Loucy (cell line): ENCODE data around the gene LYRM4.

Experiments used
- H2AFZ ChIP-seq: fragments of 200-600 bp; sonication (generic); 2 replicates; pipeline ENCODE4 v1.6.0; 2016; ENCODE audit warnings: antibody characterized with exemption, mild to moderate bottlenecking, low read length, moderate library complexity
- H3F3A ChIP-seq: fragments of 200-600 bp; 2 replicates; pipeline ENCODE4 v1.6.0; 2016; ENCODE audit warnings: antibody characterized with exemption, low read depth, mild to moderate bottlenecking
- H3K27me3 ChIP-seq: fragments of 200-600 bp; sonication (generic); 2 replicates; pipeline ENCODE4 v1.6.1; 2014; ENCODE audit warnings: low read length, mild to moderate bottlenecking; ENCODE audit not compliant: insufficient read depth, poor library complexity, severe bottlenecking
- H3K36me3 ChIP-seq: fragments of 200-600 bp; sonication (generic); 2 replicates; pipeline ENCODE4 v1.6.1; 2016; ENCODE audit warnings: low read length; ENCODE audit not compliant: insufficient read depth
- H3K4me1 ChIP-seq: fragments of 200-600 bp; sonication (generic); 2 replicates; pipeline ENCODE4 v1.5.1; 2014; ENCODE audit warnings: low read length, mild to moderate bottlenecking; ENCODE audit not compliant: insufficient read depth, poor library complexity, severe bottlenecking
- H3K4me2 ChIP-seq: fragments of 200-600 bp; sonication (generic); 2 replicates; pipeline ENCODE4 v1.6.0; 2014; ENCODE audit warnings: antibody characterized with exemption, low read length, low read depth, mild to moderate bottlenecking; ENCODE audit not compliant: poor library complexity, severe bottlenecking
- H3K4me3 ChIP-seq: fragments of 200-600 bp; sonication (generic); 2 replicates; pipeline ENCODE4 v1.5.1; 2014; ENCODE audit warnings: low read length, mild to moderate bottlenecking, mixed read lengths; ENCODE audit not compliant: poor library complexity, severe bottlenecking
- H3K79me2 ChIP-seq: fragments of 200-600 bp; sonication (generic); 2 replicates; pipeline ENCODE4 v1.6.1; 2014; ENCODE audit warnings: low read length; ENCODE audit not compliant: insufficient read depth
- H3K9ac ChIP-seq: fragments of 200-600 bp; sonication (generic); 2 replicates; pipeline ENCODE4 v1.6.0; 2014; ENCODE audit warnings: mild to moderate bottlenecking, low read depth, low read length, moderate library complexity; ENCODE audit not compliant: poor library complexity, severe bottlenecking
- H3K9me2 ChIP-seq: fragments of 200-600 bp; sonication (generic); replicated peaks from 2 replicates; pipeline ENCODE4 v1.6.1; 2016; ENCODE audit warnings: low read depth, low read length, mixed read lengths
- H3K9me3 ChIP-seq: fragments of 200-600 bp; sonication (generic); 2 replicates; pipeline ENCODE4 v1.6.1; 2014; ENCODE audit warnings: mild to moderate bottlenecking, antibody characterized with exemption, low read length, low read depth; ENCODE audit not compliant: insufficient read depth
- H4K20me1 ChIP-seq: fragments of 200-600 bp; sonication (generic); 2 replicates; pipeline ENCODE4 v1.6.0; 2014; ENCODE audit warnings: antibody characterized with exemption, low read length, mild to moderate bottlenecking; ENCODE audit not compliant: insufficient read depth, poor library complexity, severe bottlenecking
- EZH2phosphoT487 ChIP-seq: fragments of 200-600 bp; IDR thresholded peaks from 2 replicates; pipeline ENCODE4 v1.6.1; 2018; ENCODE audit warnings: antibody characterized with exemption, mild to moderate bottlenecking, moderate library complexity, borderline replicate concordance
- TF ChIP-seq, protein P1 (sequence below): fragments of 200-600 bp; sonication (generic); conservative IDR thresholded peaks from 2 replicates; pipeline ENCODE4 v1.5.1; 2014; ENCODE audit warnings: mild to moderate bottlenecking, antibody characterized with exemption, low read length

LYRM4 gene

DNA sequence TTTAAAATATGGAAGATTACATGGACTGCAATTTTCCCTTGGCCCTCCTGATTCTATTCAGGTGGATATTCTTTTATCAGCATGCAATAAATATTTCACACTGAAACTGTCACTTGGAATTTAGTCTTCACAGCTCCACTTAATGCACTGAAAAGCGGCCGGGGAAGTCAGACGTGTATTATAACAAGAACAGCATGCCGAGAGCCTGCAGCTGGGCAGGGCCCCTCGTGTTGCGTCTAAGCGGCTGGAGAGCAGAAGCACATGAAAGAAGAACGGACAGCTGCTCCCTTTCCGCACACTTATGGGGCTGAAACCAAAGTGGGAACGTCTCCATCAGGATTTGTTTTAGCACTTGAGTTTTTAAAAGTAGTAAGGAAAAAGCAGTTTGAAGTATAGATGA, 57.2 kb downstream of the LYRM4 start:
- H3K4me3 ChIP-seq, result no peak overlapping the region
- no peaks in the 10 kb centered on the region for H3K4me1 ChIP-seq
- no peaks in the 10 kb centered on the region for H3K36me3 ChIP-seq
- H3K9me3 ChIP-seq, result no peaks in the 10 kb centered on the region
- H2AFZ ChIP-seq, result no peak overlapping the region
- H3K9ac ChIP-seq, result no peak overlapping the region
- H3K4me2 ChIP-seq, result no peak overlapping the region
- no peaks in the 10 kb centered on the region for H3F3A ChIP-seq
- H3K27me3 ChIP-seq, result no peaks in the 10 kb centered on the region
- no peaks in the 10 kb centered on the region for H3K9me2 ChIP-seq
- H4K20me1 ChIP-seq, result no peaks in the 10 kb centered on the region
- TF ChIP-seq, protein P1, sequence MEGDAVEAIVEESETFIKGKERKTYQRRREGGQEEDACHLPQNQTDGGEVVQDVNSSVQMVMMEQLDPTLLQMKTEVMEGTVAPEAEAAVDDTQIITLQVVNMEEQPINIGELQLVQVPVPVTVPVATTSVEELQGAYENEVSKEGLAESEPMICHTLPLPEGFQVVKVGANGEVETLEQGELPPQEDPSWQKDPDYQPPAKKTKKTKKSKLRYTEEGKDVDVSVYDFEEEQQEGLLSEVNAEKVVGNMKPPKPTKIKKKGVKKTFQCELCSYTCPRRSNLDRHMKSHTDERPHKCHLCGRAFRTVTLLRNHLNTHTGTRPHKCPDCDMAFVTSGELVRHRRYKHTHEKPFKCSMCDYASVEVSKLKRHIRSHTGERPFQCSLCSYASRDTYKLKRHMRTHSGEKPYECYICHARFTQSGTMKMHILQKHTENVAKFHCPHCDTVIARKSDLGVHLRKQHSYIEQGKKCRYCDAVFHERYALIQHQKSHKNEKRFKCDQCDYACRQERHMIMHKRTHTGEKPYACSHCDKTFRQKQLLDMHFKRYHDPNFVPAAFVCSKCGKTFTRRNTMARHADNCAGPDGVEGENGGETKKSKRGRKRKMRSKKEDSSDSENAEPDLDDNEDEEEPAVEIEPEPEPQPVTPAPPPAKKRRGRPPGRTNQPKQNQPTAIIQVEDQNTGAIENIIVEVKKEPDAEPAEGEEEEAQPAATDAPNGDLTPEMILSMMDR, result no peak
- TF ChIP-seq EZH2phosphoT487, result no peak
- no peaks in the 10 kb centered on the region for H3K79me2 ChIP-seq

DNA sequence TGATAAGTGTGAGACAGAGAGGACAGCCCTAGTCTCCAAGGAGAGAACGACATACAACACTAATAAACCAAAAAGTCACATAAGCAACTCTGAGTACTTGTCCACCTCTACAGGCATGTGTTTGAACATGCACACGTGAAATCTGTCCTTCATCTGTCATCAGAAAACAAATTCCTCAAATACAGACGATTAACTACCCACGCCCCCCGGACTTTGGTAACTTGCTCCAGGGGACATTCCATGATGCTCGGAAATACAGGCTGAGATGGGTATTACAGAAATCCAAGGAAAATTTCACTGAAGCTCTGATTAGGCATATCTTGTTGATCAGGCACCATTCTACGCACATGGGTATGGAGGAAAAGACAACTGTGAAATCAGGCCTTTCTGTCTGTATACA, 57.8 kb downstream of the LYRM4 start:
- no peaks in the 10 kb centered on the region for H3K79me2 ChIP-seq
- H4K20me1 ChIP-seq, result no peaks in the 10 kb centered on the region

DNA sequence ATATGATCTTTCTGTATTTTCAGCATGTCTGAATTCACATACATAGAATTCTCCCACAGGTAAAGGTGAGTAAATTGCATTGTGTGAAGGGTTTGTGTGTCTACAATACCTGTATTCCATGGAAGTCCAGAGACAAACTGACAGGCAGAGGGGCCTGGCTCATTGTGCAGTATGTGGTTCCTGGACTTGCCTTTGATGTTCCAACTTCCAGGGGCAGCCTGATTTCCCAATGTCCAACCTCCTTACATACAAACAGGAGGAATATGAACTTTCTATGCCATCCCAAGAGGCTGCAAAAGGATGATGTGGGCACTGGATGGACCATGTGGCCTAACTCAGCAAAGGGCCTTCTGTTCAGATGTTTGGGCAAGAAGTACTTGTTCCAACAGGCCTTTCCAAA, 58.5 kb downstream of the LYRM4 start:
- H3K9me2 ChIP-seq, result no peaks in the 10 kb centered on the region
- no peaks in the 10 kb centered on the region for H3K4me1 ChIP-seq
- H3K4me2 ChIP-seq, result no peak overlapping the region
- TF ChIP-seq, protein P1, result no peak
- TF ChIP-seq EZH2phosphoT487, result no peak
- H3K36me3 ChIP-seq, result no peaks in the 10 kb centered on the region
- no peaks in the 10 kb centered on the region for H3K27me3 ChIP-seq
- no peaks in the 10 kb centered on the region for H3F3A ChIP-seq
- H3K79me2 ChIP-seq, result no peaks in the 10 kb centered on the region
- no peaks in the 10 kb centered on the region for H3K9me3 ChIP-seq
- H2AFZ ChIP-seq, result no peak overlapping the region
- no peaks in the 10 kb centered on the region for H4K20me1 ChIP-seq
- no peak overlapping the region for H3K4me3 ChIP-seq
- no peak overlapping the region for H3K9ac ChIP-seq

More for the DNA sequence above, 57.8 kb downstream of the LYRM4 start:
- Histone ChIP-seq H3F3A (no peaks in the 10 kb centered on the region), H2AFZ (no peak overlapping the region), H3K4me2 (no peak overlapping the region), H3K9me3 (no peaks in the 10 kb centered on the region), H3K36me3 (no peaks in the 10 kb centered on the region), H3K9me2 (no peaks in the 10 kb centered on the region), H3K4me3 (no peak overlapping the region), H3K4me1 (no peaks in the 10 kb centered on the region), H3K27me3 (no peaks in the 10 kb centered on the region), H3K9ac (no peak overlapping the region)
- TF ChIP-seq, protein P1, result no peak
- TF ChIP-seq EZH2phosphoT487, result no peak
